ENCODE data around the gene SERTAD4.
"Not testable (repeated sequence)": the region's sequence is repeated elsewhere in the genome, so short reads cannot be mapped to it uniquely, and the experiment has no call there.

The SERTAD4 gene

GRCh38 chr1:210254298-210254697 lies 21.7 kb downstream of the SERTAD4 start:
- Histone ChIP-seq H3K27ac (ENCODE audit: low read depth, low read length) (no peak overlapping the region), H3K4me1 (ENCODE audit: control insufficient read depth in 5 of 5, insufficient read depth in 5 of 5, low read length in 5 of 5) (peaks cover 1 to 27% (median 25%) of the 10 kb centered on the region in 5 donors), H3K9ac (ENCODE audit: low read length in 5 of 5) (no peak overlapping the region), H3K9me3 (ENCODE audit: control insufficient read depth in 5 of 5, low read length in 5 of 5) (no peaks in the 10 kb centered on the region), H3K4me3 (ENCODE audit: low read depth in 1 of 5, low read length in 5 of 5) (no peak overlapping the region), H3K36me3 (ENCODE audit: control insufficient read depth in 5 of 5, insufficient read depth in 5 of 5, low read length in 5 of 5) (no peaks in the 10 kb centered on the region), H3K27me3 (ENCODE audit: control insufficient read depth in 5 of 5, insufficient read depth in 4 of 5, low read length in 5 of 5) (peaks cover 0 to 14% (median 2%) of the 10 kb centered on the region in 5 donors)

GRCh38 chr1:210257698-210258529 lies 25.3 kb downstream of the SERTAD4 start:
- no peak overlapping the region for H3K4me3 ChIP-seq (ENCODE audit: low read depth in 1 of 5, low read length in 5 of 5)
- H3K9ac ChIP-seq (ENCODE audit: low read length in 5 of 5) = no peak overlapping the region
- no peaks in the 10 kb centered on the region for H3K9me3 ChIP-seq (ENCODE audit: control insufficient read depth in 5 of 5, low read length in 5 of 5)
- no peak overlapping the region for H3K27ac ChIP-seq (ENCODE audit: low read depth, low read length)
- peaks cover 5 to 13% (median 8%) of the 10 kb centered on the region in 5 donors for H3K27me3 ChIP-seq (ENCODE audit: control insufficient read depth in 5 of 5, insufficient read depth in 4 of 5, low read length in 5 of 5)
- peaks cover 0 to 15% (median 12%) of the 10 kb centered on the region in 5 donors for H3K4me1 ChIP-seq (ENCODE audit: control insufficient read depth in 5 of 5, insufficient read depth in 5 of 5, low read length in 5 of 5)
- H3K36me3 ChIP-seq (ENCODE audit: control insufficient read depth in 5 of 5, insufficient read depth in 5 of 5, low read length in 5 of 5) = no peaks in the 10 kb centered on the region

GRCh38 chr1:210259561-210259960 lies 27.0 kb downstream of the SERTAD4 start:
- H3K27ac ChIP-seq (ENCODE audit: low read depth, low read length) = no peak overlapping the region
- H3K4me3 ChIP-seq (ENCODE audit: low read depth in 1 of 5, low read length in 5 of 5) = no peak overlapping the region
- peaks cover 0 to 18% (median 11%) of the 10 kb centered on the region in 5 donors for H3K4me1 ChIP-seq (ENCODE audit: control insufficient read depth in 5 of 5, insufficient read depth in 5 of 5, low read length in 5 of 5)
- no peaks in the 10 kb centered on the region for H3K36me3 ChIP-seq (ENCODE audit: control insufficient read depth in 5 of 5, insufficient read depth in 5 of 5, low read length in 5 of 5)
- no peak overlapping the region for H3K9ac ChIP-seq (ENCODE audit: low read length in 5 of 5)
- no peaks in the 10 kb centered on the region for H3K9me3 ChIP-seq (ENCODE audit: control insufficient read depth in 5 of 5, low read length in 5 of 5)
- peaks cover 4 to 9% (median 5%) of the 10 kb centered on the region in 5 donors for H3K27me3 ChIP-seq (ENCODE audit: control insufficient read depth in 5 of 5, insufficient read depth in 4 of 5, low read length in 5 of 5)

GRCh38 chr1:210260096-210260495 lies 27.5 kb downstream of the SERTAD4 start:
- H3K4me1 ChIP-seq (ENCODE audit: control insufficient read depth in 5 of 5, insufficient read depth in 5 of 5, low read length in 5 of 5) = peaks cover 0 to 18% (median 11%) of the 10 kb centered on the region in 5 donors
- no peak overlapping the region for H3K4me3 ChIP-seq (ENCODE audit: low read depth in 1 of 5, low read length in 5 of 5)

GRCh38 chr1:210262167-210262896 lies 29.7 kb downstream of the SERTAD4 start:
- Histone ChIP-seq H3K27ac (ENCODE audit: low read depth, low read length) (no peak overlapping the region), H3K36me3 (ENCODE audit: control insufficient read depth in 5 of 5, insufficient read depth in 5 of 5, low read length in 5 of 5) (no peaks in the 10 kb centered on the region), H3K4me3 (ENCODE audit: low read depth in 1 of 5, low read length in 5 of 5) (no peak overlapping the region), H3K27me3 (ENCODE audit: control insufficient read depth in 5 of 5, insufficient read depth in 4 of 5, low read length in 5 of 5) (peaks cover 4 to 10% (median 5%) of the 10 kb centered on the region in 5 donors), H3K9me3 (ENCODE audit: control insufficient read depth in 5 of 5, low read length in 5 of 5) (no peaks in the 10 kb centered on the region), H3K4me1 (ENCODE audit: control insufficient read depth in 5 of 5, insufficient read depth in 5 of 5, low read length in 5 of 5) (peaks cover 0 to 23% (median 17%) of the 10 kb centered on the region in 5 donors), H3K9ac (ENCODE audit: low read length in 5 of 5) (no peak overlapping the region)

More at GRCh38 chr1:210260096-210260495, 27.5 kb downstream of the SERTAD4 start:
- Histone ChIP-seq H3K9ac (ENCODE audit: low read length in 5 of 5) (no peak overlapping the region), H3K9me3 (ENCODE audit: control insufficient read depth in 5 of 5, low read length in 5 of 5) (no peaks in the 10 kb centered on the region), H3K27ac (ENCODE audit: low read depth, low read length) (no peak overlapping the region), H3K36me3 (ENCODE audit: control insufficient read depth in 5 of 5, insufficient read depth in 5 of 5, low read length in 5 of 5) (no peaks in the 10 kb centered on the region), H3K27me3 (ENCODE audit: control insufficient read depth in 5 of 5, insufficient read depth in 4 of 5, low read length in 5 of 5) (peaks cover 4 to 9% (median 5%) of the 10 kb centered on the region in 5 donors)

GRCh38 chr1:210262897-210263272 lies 30.3 kb downstream of the SERTAD4 start:
- Histone ChIP-seq H3K27ac (ENCODE audit: low read depth, low read length) (no peak overlapping the region), H3K4me3 (ENCODE audit: low read depth in 1 of 5, low read length in 5 of 5) (no peak overlapping the region)

GRCh38 chr1:210263963-210264362 lies 31.4 kb downstream of the SERTAD4 start:
- H3K9ac ChIP-seq (ENCODE audit: low read length in 5 of 5) = no peak overlapping the region
- no peak overlapping the region for H3K27ac ChIP-seq (ENCODE audit: low read depth, low read length)
- H3K27me3 ChIP-seq (ENCODE audit: control insufficient read depth in 5 of 5, insufficient read depth in 4 of 5, low read length in 5 of 5) = peaks cover 4 to 12% (median 5%) of the 10 kb centered on the region in 5 donors
- no peaks in the 10 kb centered on the region for H3K36me3 ChIP-seq (ENCODE audit: control insufficient read depth in 5 of 5, insufficient read depth in 5 of 5, low read length in 5 of 5)
- H3K9me3 ChIP-seq (ENCODE audit: control insufficient read depth in 5 of 5, low read length in 5 of 5) = no peaks in the 10 kb centered on the region
- H3K4me3 ChIP-seq (ENCODE audit: low read depth in 1 of 5, low read length in 5 of 5) = no peak overlapping the region
- peaks cover 0 to 20% (median 17%) of the 10 kb centered on the region in 5 donors for H3K4me1 ChIP-seq (ENCODE audit: control insufficient read depth in 5 of 5, insufficient read depth in 5 of 5, low read length in 5 of 5)

More at GRCh38 chr1:210262897-210263272, 30.3 kb downstream of the SERTAD4 start:
- Histone ChIP-seq H3K9ac (ENCODE audit: low read length in 5 of 5) (no peak overlapping the region), H3K36me3 (ENCODE audit: control insufficient read depth in 5 of 5, insufficient read depth in 5 of 5, low read length in 5 of 5) (no peaks in the 10 kb centered on the region), H3K4me1 (ENCODE audit: control insufficient read depth in 5 of 5, insufficient read depth in 5 of 5, low read length in 5 of 5) (peaks cover 0 to 23% (median 17%) of the 10 kb centered on the region in 5 donors), H3K27me3 (ENCODE audit: control insufficient read depth in 5 of 5, insufficient read depth in 4 of 5, low read length in 5 of 5) (peaks cover 4 to 12% (median 5%) of the 10 kb centered on the region in 5 donors), H3K9me3 (ENCODE audit: control insufficient read depth in 5 of 5, low read length in 5 of 5) (no peaks in the 10 kb centered on the region)

GRCh38 chr1:210264496-210265380 lies 32.1 kb downstream of the SERTAD4 start:
- Histone ChIP-seq H3K4me3 (ENCODE audit: low read depth in 1 of 5, low read length in 5 of 5) (no peak overlapping the region), H3K27me3 (ENCODE audit: control insufficient read depth in 5 of 5, insufficient read depth in 4 of 5, low read length in 5 of 5) (peaks cover under 1 to 12% (median 5%) of the 10 kb centered on the region in 5 donors), H3K27ac (ENCODE audit: low read depth, low read length) (no peak overlapping the region), H3K36me3 (ENCODE audit: control insufficient read depth in 5 of 5, insufficient read depth in 5 of 5, low read length in 5 of 5) (no peaks in the 10 kb centered on the region), H3K9me3 (ENCODE audit: control insufficient read depth in 5 of 5, low read length in 5 of 5) (no peaks in the 10 kb centered on the region), H3K9ac (ENCODE audit: low read length in 5 of 5) (no peak overlapping the region), H3K4me1 (ENCODE audit: control insufficient read depth in 5 of 5, insufficient read depth in 5 of 5, low read length in 5 of 5) (peaks cover 0 to 19% (median 13%) of the 10 kb centered on the region in 5 donors)

GRCh38 chr1:210265392-210265955 lies 32.9 kb downstream of the SERTAD4 start:
- Histone ChIP-seq H3K27me3 (ENCODE audit: control insufficient read depth in 5 of 5, insufficient read depth in 4 of 5, low read length in 5 of 5) (peaks cover 0 to 12% (median 5%) of the 10 kb centered on the region in 5 donors), H3K4me1 (ENCODE audit: control insufficient read depth in 5 of 5, insufficient read depth in 5 of 5, low read length in 5 of 5) (peaks cover 0 to 13% (median 6%) of the 10 kb centered on the region in 5 donors)
- H3K9ac ChIP-seq (ENCODE audit: low read length in 5 of 5); H3K9me3 ChIP-seq (ENCODE audit: control insufficient read depth in 5 of 5, low read length in 5 of 5); H3K36me3 ChIP-seq (ENCODE audit: control insufficient read depth in 5 of 5, insufficient read depth in 5 of 5, low read length in 5 of 5); H3K27ac ChIP-seq (ENCODE audit: low read depth, low read length); H3K4me3 ChIP-seq (ENCODE audit: low read depth in 1 of 5, low read length in 5 of 5): not testable (repeated sequence)

Data from subcutaneous abdominal adipose tissue (tissue), 5 donors.